Adrenal gland (tissue), 12 donors: ENCODE results near the gene EEF1AKMT1. TPM values are rescaled to one million over a fixed set of nuclear protein-coding genes. Genes with fewer than 3 reads are reported as not detected.

Source experiments
- DNase-seq, 7 donors: peaks; one replicate each; pipeline ENCODE4 v3.0.0-alpha.2; 2019 to 2020
- H3K27ac ChIP-seq, 5 donors: fragments of 200-600 bp; sonication (generic) in 4 of 5; 1 replicate in 3 of 5; 2 replicates in 2 of 5; pipeline versions ENCODE4 v1.5.1 to v1.8.0; 2016 to 2020; ENCODE audit warnings: mild to moderate bottlenecking in 1 of 5
- H3K27me3 ChIP-seq: fragments of 200-600 bp; 2 replicates; pipeline ENCODE4 v1.8.0; 2021
- H3K36me3 ChIP-seq, 2 donors: fragments of 200-600 bp; replicated peaks in 1 of 2; 1 replicate in 1 of 2; 2 replicates in 1 of 2; pipeline versions ENCODE4 v1.5.1 to v1.8.0; 2018 to 2022
- H3K4me1 ChIP-seq, 2 donors: fragments of 200-600 bp; replicated peaks in 1 of 2; 1 replicate in 1 of 2; 2 replicates in 1 of 2; pipeline versions ENCODE4 v1.5.1 to v1.8.0; 2018 to 2021
- H3K4me3 ChIP-seq, 4 donors: fragments of 200-600 bp; sonication (generic) in 3 of 4; one replicate each; pipeline ENCODE4 v1.5.1; 2016 to 2018
- H3K9me3 ChIP-seq, 3 donors: fragments of 200-600 bp; sonication (generic) in 1 of 3; replicated peaks in 1 of 3; 1 replicate in 2 of 3; 2 replicates in 1 of 3; pipeline versions ENCODE4 v1.5.1 to v1.8.0; 2016 to 2021
- POLR2A ChIP-seq, 2 donors: fragments of 450-650 bp; IDR thresholded peaks; one replicate each; pipeline ENCODE4 v1.6.1; 2017; ENCODE audit warnings: antibody characterized with exemption in 2 of 2, mild to moderate bottlenecking in 2 of 2, moderate library complexity in 1 of 2
- WGBS, 4 donors: extraction: QIAGEN DNeasy Blood & Tissue Kit in 2 of 4; methylation state at CpG; one replicate each; pipeline versions ENCODE4 v1.1.5 to v1.1.7; 2013 to 2017; 5-methylcytosine and 5-hydroxymethylcytosine counted together
- intact Hi-C, 2 donors: fragments of 100-400 bp; cut with DNase I; formaldehyde crosslinking; loops; one replicate each; pipeline versions ENCODE4 v1.14.1 to v1.15.0; 2022 to 2023
- polyA plus RNA-seq, 3 donors: library from polyadenylated mRNA; stranded (reverse); fragments of 200-250 nt in 2 of 3; fragments of 350-450 nt in 1 of 3; fragmentation: Illumina TruSeq in 1 of 3; extraction: RNeasy Lipid Tissue Mini Kit (QIAGEN cat#74804) in 1 of 3; gene quantifications; one replicate each; pipeline ENCODE4 v1.2.3, GENCODE V29; 2013 to 2014
- total RNA-seq, 9 donors: library from RNA; depleted of rRNA in 4 of 9; stranded (reverse); fragments of >200 nt in 4 of 9; fragments of 120-200 nt in 1 of 9; fragmentation: NEBNext Ultra II Directional in 1 of 9; extraction: Animal tissue kit (Norgen Biotek cat#: 25700) in 1 of 9; gene quantifications; one replicate each; pipeline versions ENCODE4 v1.1.0 to v1.2.4, GENCODE V29; 2013 to 2023
- TF ChIP-seq, protein P1 (sequence below), 6 experiments: fragments of 450-650 bp in 4 of 6; fragments of 200-600 bp in 2 of 6; sonication (generic) in 1 of 6; IDR thresholded peaks; 1 replicate in 5 of 6; 2 replicates in 1 of 6; pipeline versions ENCODE4 v1.5.1 to v1.8.0; 2016 to 2021; ENCODE audit warnings: antibody characterized with exemption in 6 of 6, mild to moderate bottlenecking in 2 of 6, moderate library complexity in 1 of 6
- donor health status: healthy with polysubstance abuse.
- donor health status: Bipolar disorder and iron deficiency.
- donor health status: DM: yes; HTN: yes; CAD: no.
- donor health status: DM: no; HTN: no; CAD: no.
- donor health status: DM: no; HTN: no; CAD: no.
- donor health status: DM: yes; HTN: yes; CAD: no.

Gene EEF1AKMT1
- total and polyA plus RNA-seq, 12 donors, result 6.8 to 20.0 (median 13.8) TPM

DNA sequence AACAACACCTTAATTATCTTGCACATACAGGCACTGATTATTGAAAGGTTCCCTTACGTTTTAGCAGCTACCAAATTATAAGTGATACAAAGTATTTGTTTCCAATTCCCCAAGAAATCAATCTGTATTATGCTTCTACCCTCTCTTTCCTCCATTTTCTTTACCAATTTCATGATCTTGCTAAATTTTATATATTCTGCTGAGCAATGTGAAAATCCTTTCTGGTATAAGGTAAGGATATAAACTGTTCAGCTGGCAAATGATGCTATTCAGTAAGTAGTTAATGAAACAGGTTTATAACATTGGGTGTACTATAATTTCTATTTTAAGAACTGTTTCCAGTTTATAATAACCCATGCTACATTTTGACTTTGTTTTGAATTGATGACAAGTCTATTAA, 985 bp upstream of the EEF1AKMT1 start:
- peaks cover 0 to 4% of the 10 kb centered on the region in 2 donors for H3K36me3 ChIP-seq
- no peak overlapping the region for H3K27ac ChIP-seq
- H3K27me3 ChIP-seq, result no peaks in the 10 kb centered on the region
- H3K4me1 ChIP-seq, result peaks cover 4 to 6% of the 10 kb centered on the region in 2 donors
- 73 to 90% (median 85%) methylated on average over 1 of the region's 1 CpG for WGBS, 4 donors
- H3K9me3 ChIP-seq, result no peaks in the 10 kb centered on the region
- TF ChIP-seq, protein P1, sequence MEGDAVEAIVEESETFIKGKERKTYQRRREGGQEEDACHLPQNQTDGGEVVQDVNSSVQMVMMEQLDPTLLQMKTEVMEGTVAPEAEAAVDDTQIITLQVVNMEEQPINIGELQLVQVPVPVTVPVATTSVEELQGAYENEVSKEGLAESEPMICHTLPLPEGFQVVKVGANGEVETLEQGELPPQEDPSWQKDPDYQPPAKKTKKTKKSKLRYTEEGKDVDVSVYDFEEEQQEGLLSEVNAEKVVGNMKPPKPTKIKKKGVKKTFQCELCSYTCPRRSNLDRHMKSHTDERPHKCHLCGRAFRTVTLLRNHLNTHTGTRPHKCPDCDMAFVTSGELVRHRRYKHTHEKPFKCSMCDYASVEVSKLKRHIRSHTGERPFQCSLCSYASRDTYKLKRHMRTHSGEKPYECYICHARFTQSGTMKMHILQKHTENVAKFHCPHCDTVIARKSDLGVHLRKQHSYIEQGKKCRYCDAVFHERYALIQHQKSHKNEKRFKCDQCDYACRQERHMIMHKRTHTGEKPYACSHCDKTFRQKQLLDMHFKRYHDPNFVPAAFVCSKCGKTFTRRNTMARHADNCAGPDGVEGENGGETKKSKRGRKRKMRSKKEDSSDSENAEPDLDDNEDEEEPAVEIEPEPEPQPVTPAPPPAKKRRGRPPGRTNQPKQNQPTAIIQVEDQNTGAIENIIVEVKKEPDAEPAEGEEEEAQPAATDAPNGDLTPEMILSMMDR (IDR thresholded peaks at IDR 0.05), result no peak
- TF ChIP-seq POLR2A (IDR thresholded peaks at IDR 0.05), result no peak
- intact Hi-C loops, result no loop called here
- DNase-seq, result no peak
- H3K4me3 ChIP-seq, result no peak overlapping the region

- 83 to 88% (median 86%) methylated on average over 10 of the region's 10 CpGs for WGBS, 4 donors
- Histone ChIP-seq H3K27me3 (no peaks in the 10 kb centered on the region), H3K9me3 (peaks cover 0 to 10% (median 5%) of the 10 kb centered on the region in 3 donors), H3K27ac (peak overlapping the region in 2 of 5 donors; percentile 83 to 91), H3K4me1 (peaks cover 4 to 6% of the 10 kb centered on the region in 2 donors), H3K4me3 (peak overlapping the region in 1 of 4 donors; percentile 66), H3K36me3 (peaks cover 0 to 4% of the 10 kb centered on the region in 2 donors)
- DNase-seq, result no peak
- intact Hi-C loops, result no loop called here
- no peak for TF ChIP-seq POLR2A (IDR thresholded peaks at IDR 0.05)
These were observed 1.2 kb downstream of the EEF1AKMT1 start for GRCh38 chr13:20772401-20773131.

DNA sequence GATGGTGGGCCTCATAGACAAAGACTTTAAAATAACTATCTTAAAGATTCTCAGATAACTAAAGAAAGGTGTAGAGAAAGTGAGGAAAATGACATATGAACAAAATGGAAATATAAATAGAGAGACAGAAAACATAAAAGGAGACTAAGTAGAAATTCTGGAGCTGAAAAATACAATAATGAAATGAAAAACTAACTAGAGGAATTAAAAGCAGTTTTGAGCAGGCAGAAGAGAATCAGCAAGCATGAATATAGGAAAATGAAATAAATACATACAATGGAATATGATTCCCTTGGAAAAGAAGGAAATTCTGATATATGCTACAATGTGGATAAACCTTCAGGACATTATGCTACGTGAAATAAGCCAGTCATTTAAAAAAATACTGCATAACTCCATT, 3.9 kb downstream of the EEF1AKMT1 start:
- Histone ChIP-seq H3K4me3 (no peak overlapping the region), H3K27me3 (no peaks in the 10 kb centered on the region), H3K36me3 (peaks cover 0 to 4% of the 10 kb centered on the region in 2 donors), H3K9me3 (peaks cover 0 to 14% (median 9%) of the 10 kb centered on the region in 3 donors), H3K27ac (no peak overlapping the region), H3K4me1 (peaks cover 4 to 6% of the 10 kb centered on the region in 2 donors)
- no peak for TF ChIP-seq POLR2A (IDR thresholded peaks at IDR 0.05)
- WGBS, 4 donors, result 98 to 100% (median 100%) methylated on average over 1 of the region's 1 CpG
- DNase-seq, result no peak
- intact Hi-C loops, result no loop called here

GRCh38 chr13:20769091-20769490, 4.7 kb downstream of the EEF1AKMT1 start:
- Histone ChIP-seq H3K27ac (no peak overlapping the region), H3K4me3 (no peak overlapping the region), H3K27me3 (no peaks in the 10 kb centered on the region), H3K4me1 (peaks cover 4 to 6% of the 10 kb centered on the region in 2 donors), H3K9me3 (peaks cover 0 to 14% (median 9%) of the 10 kb centered on the region in 3 donors), H3K36me3 (peaks cover 0 to 4% of the 10 kb centered on the region in 2 donors)
- WGBS, 4 donors, result 59 to 81% (median 80%) methylated on average over 2 of the region's 2 CpGs
- DNase-seq, result no peak
- TF ChIP-seq POLR2A (IDR thresholded peaks at IDR 0.05), result no peak
- TF ChIP-seq, protein P1 (IDR thresholded peaks at IDR 0.05), result no peak
- intact Hi-C loops, result no loop called here

GRCh38 chr13:20767309-20767943, 6.3 kb downstream of the EEF1AKMT1 start:
- H3K4me3 ChIP-seq, result no peak overlapping the region
- no peak for TF ChIP-seq POLR2A (IDR thresholded peaks at IDR 0.05)
- TF ChIP-seq, protein P1 (IDR thresholded peaks at IDR 0.05), result no peak
- no peaks in the 10 kb centered on the region for H3K27me3 ChIP-seq
- intact Hi-C loops, result no loop called here
- H3K36me3 ChIP-seq, result peaks cover 0 to 4% of the 10 kb centered on the region in 2 donors
- whole genome bisulfite sequencing, 4 donors, result 87 to 97% (median 95%) methylated on average over 2 of the region's 2 CpGs
- peaks cover 0 to 14% (median 9%) of the 10 kb centered on the region in 3 donors for H3K9me3 ChIP-seq
- H3K27ac ChIP-seq, result no peak overlapping the region
- H3K4me1 ChIP-seq, result peaks cover 0 to under 1% of the 10 kb centered on the region in 2 donors
- no peak for DNase-seq
